ENCODE measurements around the gene P2RY2.
"Not testable (repeated sequence)": the region's sequence is repeated elsewhere in the genome, so short reads cannot be mapped to it uniquely, and the experiment has no call there.

P2RY2 gene

DNA sequence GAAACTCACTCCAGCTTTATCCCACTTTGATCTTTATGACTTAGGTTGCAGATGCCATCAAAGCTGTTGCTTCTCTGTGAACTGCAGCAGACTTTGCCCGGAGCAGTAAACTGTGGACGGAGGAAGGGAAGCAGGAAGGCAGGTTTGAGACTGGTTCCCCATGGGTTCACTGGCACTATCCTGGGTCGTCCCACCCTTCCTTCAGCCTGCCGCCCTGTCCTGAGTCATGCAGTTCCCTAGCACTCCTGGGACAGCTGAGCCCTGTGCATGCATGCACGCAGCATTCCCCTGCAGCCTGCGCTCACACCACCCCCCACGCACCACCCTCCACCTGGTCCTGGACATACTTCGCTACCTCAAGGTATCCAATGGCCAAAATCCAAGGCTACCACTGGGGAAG is 23.5 kb upstream of the P2RY2 start:
- TF ChIP-seq, protein P1, sequence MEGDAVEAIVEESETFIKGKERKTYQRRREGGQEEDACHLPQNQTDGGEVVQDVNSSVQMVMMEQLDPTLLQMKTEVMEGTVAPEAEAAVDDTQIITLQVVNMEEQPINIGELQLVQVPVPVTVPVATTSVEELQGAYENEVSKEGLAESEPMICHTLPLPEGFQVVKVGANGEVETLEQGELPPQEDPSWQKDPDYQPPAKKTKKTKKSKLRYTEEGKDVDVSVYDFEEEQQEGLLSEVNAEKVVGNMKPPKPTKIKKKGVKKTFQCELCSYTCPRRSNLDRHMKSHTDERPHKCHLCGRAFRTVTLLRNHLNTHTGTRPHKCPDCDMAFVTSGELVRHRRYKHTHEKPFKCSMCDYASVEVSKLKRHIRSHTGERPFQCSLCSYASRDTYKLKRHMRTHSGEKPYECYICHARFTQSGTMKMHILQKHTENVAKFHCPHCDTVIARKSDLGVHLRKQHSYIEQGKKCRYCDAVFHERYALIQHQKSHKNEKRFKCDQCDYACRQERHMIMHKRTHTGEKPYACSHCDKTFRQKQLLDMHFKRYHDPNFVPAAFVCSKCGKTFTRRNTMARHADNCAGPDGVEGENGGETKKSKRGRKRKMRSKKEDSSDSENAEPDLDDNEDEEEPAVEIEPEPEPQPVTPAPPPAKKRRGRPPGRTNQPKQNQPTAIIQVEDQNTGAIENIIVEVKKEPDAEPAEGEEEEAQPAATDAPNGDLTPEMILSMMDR (IDR thresholded peaks at IDR 0.05; ENCODE audit: poor library complexity, severe bottlenecking): no peak
- Histone ChIP-seq H3K36me3 (ENCODE audit: low read depth) (no peaks in the 10 kb centered on the region), H3K27me3 (ENCODE audit: insufficient read depth, poor library complexity, severe bottlenecking) (no peaks in the 10 kb centered on the region), H3K27ac (ENCODE audit: poor library complexity, severe bottlenecking) (peak overlapping the region; percentile 94), H3K4me1 (ENCODE audit: insufficient read depth, poor library complexity, severe bottlenecking) (peaks cover 62% of the 10 kb centered on the region), H3K9me3 (ENCODE audit: severe bottlenecking) (no peaks in the 10 kb centered on the region), H3K4me3 (ENCODE audit: severe bottlenecking) (no peak overlapping the region)
- peak; percentile 86 for DNase-seq (ENCODE audit: low spot score)
- peak; percentile 68 for ATAC-seq (ENCODE audit: low read depth)

DNA sequence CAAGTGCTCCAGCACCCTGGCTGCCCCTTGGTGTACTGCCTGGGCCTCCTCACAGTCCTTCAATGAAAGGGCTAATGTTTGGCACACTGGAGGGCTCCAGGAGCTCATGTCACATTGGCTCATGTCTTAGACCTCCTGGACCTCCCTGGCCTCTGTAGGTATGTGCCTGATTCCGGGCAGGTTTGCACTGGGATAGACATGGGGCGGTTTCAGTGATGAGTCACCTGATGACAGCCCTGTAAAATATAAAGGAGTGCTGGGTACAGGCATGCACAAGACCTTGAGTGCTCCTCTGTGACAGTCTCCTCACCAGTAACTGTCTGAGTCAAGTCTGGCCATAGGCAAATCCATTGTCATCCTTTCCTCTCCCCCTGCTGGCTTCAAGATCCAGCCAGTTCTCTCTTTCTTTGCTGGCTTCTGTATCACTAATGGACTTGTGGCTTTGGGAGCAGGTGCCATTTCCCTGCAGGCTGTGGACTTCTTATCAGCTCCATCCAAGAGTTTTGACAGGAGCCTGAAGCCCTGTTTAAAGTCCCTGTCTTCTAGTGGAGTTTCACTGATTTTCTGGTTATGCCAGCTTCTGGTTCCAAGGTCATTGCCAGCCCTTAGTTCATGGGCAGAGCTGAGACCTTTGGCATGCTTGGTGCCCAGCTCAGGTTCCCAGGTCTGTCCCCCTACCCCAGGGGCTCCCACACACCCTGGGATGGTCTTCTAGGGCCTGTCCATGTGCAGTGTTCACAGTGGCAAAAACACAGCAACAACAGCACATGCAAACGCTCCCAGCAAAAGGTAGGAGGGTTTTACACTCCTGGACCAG is 22.7 kb upstream of the P2RY2 start:
- no peaks in the 10 kb centered on the region for H3K36me3 ChIP-seq (ENCODE audit: low read depth)
- TF ChIP-seq, protein P1 (IDR thresholded peaks at IDR 0.05; ENCODE audit: poor library complexity, severe bottlenecking): peak; percentile 31
- ATAC-seq (ENCODE audit: low read depth) (peak; percentile 72), DNase-seq (ENCODE audit: low spot score) (peak; percentile 83)
- H3K27me3 ChIP-seq (ENCODE audit: insufficient read depth, poor library complexity, severe bottlenecking): no peaks in the 10 kb centered on the region
- no peak overlapping the region for H3K4me3 ChIP-seq (ENCODE audit: severe bottlenecking)
- H3K9me3 ChIP-seq (ENCODE audit: severe bottlenecking): no peaks in the 10 kb centered on the region
- H3K4me1 ChIP-seq (ENCODE audit: insufficient read depth, poor library complexity, severe bottlenecking): peaks cover 62% of the 10 kb centered on the region
- peak overlapping the region; percentile 94 for H3K27ac ChIP-seq (ENCODE audit: poor library complexity, severe bottlenecking)

DNA sequence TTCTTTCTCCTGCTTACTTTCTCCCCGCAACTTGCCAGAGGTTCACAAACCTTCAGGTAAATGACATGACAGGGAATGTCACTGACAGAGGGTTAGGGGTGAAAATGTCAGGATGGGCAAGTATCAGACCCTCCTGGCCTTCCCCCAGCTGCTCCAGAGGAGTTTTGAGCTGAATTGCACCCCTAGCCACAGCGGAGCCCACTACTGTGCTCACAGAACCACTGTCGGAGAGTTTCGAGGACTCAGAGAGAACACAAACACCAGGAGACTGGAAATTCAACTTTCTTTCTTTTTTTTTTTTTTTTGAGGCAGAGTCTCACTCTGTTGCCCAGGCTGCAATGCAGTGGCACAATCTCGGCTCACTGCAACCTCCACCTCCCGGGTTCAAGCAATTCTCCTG is 21.5 kb upstream of the P2RY2 start:
- TF ChIP-seq, protein P1 (IDR thresholded peaks at IDR 0.05; ENCODE audit: poor library complexity, severe bottlenecking): no peak
- Histone ChIP-seq H3K4me1 (ENCODE audit: insufficient read depth, poor library complexity, severe bottlenecking) (peaks cover 54% of the 10 kb centered on the region), H3K27ac (ENCODE audit: poor library complexity, severe bottlenecking) (peak overlapping the region; percentile 94), H3K36me3 (ENCODE audit: low read depth) (no peaks in the 10 kb centered on the region), H3K9me3 (ENCODE audit: severe bottlenecking) (no peaks in the 10 kb centered on the region), H3K27me3 (ENCODE audit: insufficient read depth, poor library complexity, severe bottlenecking) (no peaks in the 10 kb centered on the region), H3K4me3 (ENCODE audit: severe bottlenecking) (no peak overlapping the region)
- no peak for ATAC-seq (ENCODE audit: low read depth)
- DNase-seq (ENCODE audit: low spot score): no peak

DNA sequence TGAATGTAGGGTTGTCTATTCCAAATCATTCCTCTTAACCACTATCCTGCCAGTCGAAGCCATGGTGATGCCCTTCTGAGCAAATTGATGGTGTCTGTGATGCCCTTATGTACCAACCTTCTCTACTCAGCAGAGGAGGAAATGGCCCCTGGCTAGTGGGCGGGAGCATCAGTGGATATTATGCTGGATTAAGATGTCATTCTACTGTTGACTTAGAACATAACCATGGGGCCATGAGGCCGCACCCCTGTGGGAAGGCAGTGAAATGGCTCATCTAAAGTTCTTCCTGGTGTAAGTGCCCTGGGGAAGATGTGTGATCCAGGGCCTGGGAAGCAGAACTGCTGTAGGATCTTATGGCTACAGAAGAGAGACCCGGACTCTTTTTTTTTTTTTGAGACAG is 20.7 kb upstream of the P2RY2 start:
- H3K4me1 ChIP-seq (ENCODE audit: insufficient read depth, poor library complexity, severe bottlenecking): peaks cover 48% of the 10 kb centered on the region
- no peaks in the 10 kb centered on the region for H3K27me3 ChIP-seq (ENCODE audit: insufficient read depth, poor library complexity, severe bottlenecking)
- no peaks in the 10 kb centered on the region for H3K36me3 ChIP-seq (ENCODE audit: low read depth)
- H3K27ac ChIP-seq (ENCODE audit: poor library complexity, severe bottlenecking): peak overlapping the region; percentile 18
- TF ChIP-seq, protein P1 (IDR thresholded peaks at IDR 0.05; ENCODE audit: poor library complexity, severe bottlenecking): no peak
- no peak overlapping the region for H3K4me3 ChIP-seq (ENCODE audit: severe bottlenecking)
- DNase-seq (ENCODE audit: low spot score) (no peak), ATAC-seq (ENCODE audit: low read depth) (no peak)
- no peaks in the 10 kb centered on the region for H3K9me3 ChIP-seq (ENCODE audit: severe bottlenecking)

DNA sequence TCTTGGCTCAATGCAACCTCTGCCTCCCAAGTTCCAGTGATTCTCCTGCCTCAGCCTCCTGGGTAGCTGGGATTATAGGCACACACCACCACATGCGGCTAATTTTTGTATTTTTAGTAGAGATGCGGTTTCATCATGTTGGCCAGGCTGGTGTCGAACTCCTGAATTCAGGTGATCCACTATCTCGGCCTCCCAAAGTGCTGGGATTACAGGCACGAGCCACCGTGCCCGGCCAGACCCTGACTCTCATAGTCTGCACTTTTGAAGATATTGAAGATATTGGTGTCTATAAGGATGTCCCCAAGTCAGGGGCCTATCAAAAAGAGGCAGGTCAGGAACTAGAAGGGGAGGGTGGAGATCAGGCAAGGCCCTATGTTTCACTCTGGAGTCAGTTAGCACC is 20.3 kb upstream of the P2RY2 start:
- not testable (repeated sequence) for H3K27me3 ChIP-seq (ENCODE audit: insufficient read depth, poor library complexity, severe bottlenecking); H3K36me3 ChIP-seq (ENCODE audit: low read depth); ATAC-seq (ENCODE audit: low read depth); H3K4me3 ChIP-seq (ENCODE audit: severe bottlenecking); H3K9me3 ChIP-seq (ENCODE audit: severe bottlenecking); DNase-seq (ENCODE audit: low spot score)
- H3K4me1 ChIP-seq (ENCODE audit: insufficient read depth, poor library complexity, severe bottlenecking): peaks cover 44% of the 10 kb centered on the region
- H3K27ac ChIP-seq (ENCODE audit: poor library complexity, severe bottlenecking): peak overlapping the region; percentile 18

Data from RWPE2 (cell line).